Left ventricle myocardium superior (tissue), 1 donor: Measurements from ENCODE around the gene HTATSF1. TPM values are rescaled to one million over a fixed set of nuclear protein-coding genes. Genes with fewer than 3 reads are reported as not detected.
A peak's percentile ranks its signal among the peaks of the same experiment; 100 is the strongest.

Experiments used
- ATAC-seq: fragments of 200-7000 bp; cut with Tn5 transposase; one replicate; pipeline ENCODE4 v1.9.1; 2020; ENCODE audit warnings: mild to moderate bottlenecking, moderate library complexity
- DNase-seq: peaks from one replicate; pipeline ENCODE4 v3.0.0-alpha.2; 2020
- intact Hi-C: fragments of 100-400 bp; cut with micrococcal nuclease; formaldehyde crosslinking; loops from one replicate; pipeline ENCODE4 v1.11.0; 2022
- total RNA-seq: library from RNA; stranded (reverse); fragmentation: NEBNext Ultra II Directional; extraction: Animal tissue kit (Norgen Biotek cat#: 25700); gene quantifications from one replicate; pipeline ENCODE4 v1.2.1, GENCODE V29; 2021
- donor health status: DM: no; HTN: yes; CAD: no; lungs with severe emphysema.

The HTATSF1 gene
- total RNA-seq, 1 donor from 2014 or later, result 58.7 TPM

DNA sequence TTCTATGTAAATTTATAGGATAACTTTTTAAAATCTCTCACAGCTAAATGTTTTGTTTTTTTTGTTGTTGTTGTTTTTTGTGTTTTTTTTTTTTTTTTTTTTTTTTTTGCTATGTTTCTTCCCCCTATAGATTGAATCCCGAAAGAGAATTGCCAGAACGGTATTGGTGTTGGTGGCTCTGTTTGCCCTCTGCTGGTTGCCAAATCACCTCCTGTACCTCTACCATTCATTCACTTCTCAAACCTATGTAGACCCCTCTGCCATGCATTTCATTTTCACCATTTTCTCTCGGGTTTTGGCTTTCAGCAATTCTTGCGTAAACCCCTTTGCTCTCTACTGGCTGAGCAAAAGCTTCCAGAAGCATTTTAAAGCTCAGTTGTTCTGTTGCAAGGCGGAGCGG lies 5.6 kb upstream of the HTATSF1 start:
- intact Hi-C loops, result no loop called here
- DNase-seq (no peak), ATAC-seq (no peak)

DNA sequence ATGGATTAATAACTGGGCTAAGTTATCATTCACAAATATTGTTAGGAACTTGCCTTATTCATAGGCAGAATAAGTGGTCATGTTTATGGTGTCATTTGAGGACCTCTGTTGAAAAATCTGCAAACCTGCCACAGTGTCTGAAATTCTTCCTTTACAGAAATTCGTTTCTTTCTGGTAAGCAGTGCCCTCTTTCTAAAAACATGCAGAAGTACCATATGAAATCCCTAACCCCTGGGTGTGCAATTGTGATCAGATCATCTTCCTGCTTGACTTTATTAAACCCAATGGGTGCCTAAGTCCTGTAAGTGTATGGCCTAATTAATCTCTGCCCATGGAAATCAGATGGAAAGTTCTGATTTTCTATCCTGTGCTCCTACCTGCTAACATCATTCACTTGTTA lies 4.4 kb upstream of the HTATSF1 start:
- no peak for DNase-seq
- intact Hi-C loops, result no loop called here

DNA sequence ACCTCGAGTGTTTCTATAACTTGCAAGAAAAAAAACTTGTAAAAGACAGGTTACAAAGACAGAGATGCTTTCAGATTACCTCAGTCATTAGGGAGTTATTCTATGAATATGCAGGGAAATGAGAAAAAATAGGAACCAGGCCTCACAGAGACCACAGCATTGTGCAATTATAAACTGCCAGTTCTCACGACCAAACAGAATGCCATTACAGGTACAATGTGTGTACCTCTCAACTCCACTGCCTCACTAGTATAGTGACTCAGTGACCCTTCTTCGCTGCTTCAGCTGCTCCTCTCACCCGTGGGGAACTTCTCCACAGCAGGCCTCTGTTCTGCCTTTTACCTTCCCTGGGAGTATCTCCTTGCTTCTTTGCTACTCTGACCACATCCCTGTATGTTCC lies 2.3 kb upstream of the HTATSF1 start:
- intact Hi-C loops, result no loop called here
- ATAC-seq (no peak), DNase-seq (no peak)

More for the DNA sequence above, 4.4 kb upstream of the HTATSF1 start:
- no peak for ATAC-seq

DNA sequence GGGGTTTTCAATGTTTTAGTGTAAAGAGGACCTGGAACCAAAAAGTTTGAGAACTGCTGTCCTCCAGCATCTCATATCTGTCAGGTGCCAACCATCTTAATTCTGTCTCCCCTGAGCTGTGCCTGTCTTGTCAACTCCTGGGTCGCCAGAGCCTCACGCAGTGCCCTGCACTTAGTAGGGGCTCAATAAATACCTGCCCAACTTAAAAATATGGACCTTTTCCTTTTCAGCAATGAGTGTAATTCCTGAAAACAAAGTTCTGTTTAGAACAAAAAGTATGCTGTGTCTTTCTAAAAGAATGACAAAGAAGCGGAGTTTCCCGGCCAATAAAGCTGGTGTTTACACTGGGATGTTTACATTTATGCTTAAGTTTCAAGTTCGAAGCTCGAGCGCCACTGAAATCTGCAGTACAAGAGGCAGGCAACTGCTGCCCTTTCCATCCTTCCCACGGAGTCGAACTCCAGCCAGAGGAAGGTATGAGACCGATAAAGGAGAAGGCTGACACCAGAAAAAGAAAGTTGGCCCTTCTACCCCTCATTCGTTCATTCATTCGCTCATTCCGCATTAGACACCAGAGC lies 1.1 kb upstream of the HTATSF1 start:
- DNase-seq, result no peak
- intact Hi-C loops, result no loop called here
- ATAC-seq, result no peak

DNA sequence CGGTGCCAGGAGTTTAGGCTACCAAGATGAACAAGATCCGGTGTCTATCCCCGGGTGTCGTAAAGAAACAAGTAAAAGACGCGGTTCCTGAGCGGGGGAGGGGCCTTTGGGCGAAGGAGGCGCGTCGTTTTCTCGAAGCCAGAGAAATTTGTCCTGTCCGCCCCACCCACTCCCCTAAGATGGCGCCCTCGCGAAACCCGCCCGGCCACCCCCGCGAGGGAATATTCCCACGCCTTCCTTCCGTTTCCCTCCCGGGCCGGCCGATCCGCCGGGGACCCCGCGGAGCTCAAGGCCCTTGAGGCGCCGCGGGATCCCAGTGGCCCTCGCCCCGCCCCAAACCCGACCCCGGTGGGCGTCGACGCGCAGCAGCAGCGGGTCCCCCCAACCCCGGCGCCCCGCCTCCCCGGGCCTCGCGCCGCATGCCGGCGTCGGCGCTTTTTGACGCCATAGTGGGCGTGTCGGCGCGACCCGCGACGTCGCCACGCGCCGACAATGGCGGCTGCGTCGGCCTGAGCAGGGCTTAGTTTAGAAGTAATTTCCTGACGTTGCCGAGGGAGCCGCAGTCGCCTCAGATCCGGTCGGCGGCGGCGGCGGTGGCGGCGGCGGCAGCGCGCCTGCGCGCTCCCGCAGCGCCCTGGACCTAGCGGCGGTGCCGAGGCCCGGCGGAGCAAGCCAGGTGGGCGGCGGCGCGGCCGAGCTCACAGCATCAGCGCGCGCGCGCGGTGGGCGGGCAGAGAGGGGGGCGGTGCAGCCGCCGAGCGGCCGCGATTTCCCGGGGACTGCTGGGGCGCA lies 432 bp upstream of the HTATSF1 start:
- DNase-seq, result peak; percentile 86
- intact Hi-C loops, result no loop called here

DNA sequence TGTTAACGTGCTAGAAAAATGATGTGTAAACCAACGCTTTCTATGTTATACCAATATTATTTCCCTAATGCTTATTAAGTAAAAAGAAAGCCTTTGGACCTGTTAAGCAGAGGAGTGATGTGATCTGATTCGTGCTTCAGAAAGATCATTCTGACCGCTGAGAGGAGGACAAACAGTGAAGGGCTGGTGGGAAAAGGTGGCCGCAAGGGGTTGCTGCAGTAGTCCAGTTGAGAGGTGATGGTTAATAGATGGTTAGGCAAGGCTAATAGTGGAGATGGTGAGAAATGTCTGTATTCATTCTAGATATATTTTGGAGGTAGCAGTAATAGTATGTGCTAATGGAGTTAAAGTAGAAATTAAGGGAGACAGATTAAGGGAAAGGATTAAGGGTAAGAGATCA lies 21.7 kb downstream of the HTATSF1 start:
- ATAC-seq (no peak), DNase-seq (no peak)
- intact Hi-C loops, result no loop called here

More for the DNA sequence above, 432 bp upstream of the HTATSF1 start:
- peak; percentile 95 for ATAC-seq

DNA sequence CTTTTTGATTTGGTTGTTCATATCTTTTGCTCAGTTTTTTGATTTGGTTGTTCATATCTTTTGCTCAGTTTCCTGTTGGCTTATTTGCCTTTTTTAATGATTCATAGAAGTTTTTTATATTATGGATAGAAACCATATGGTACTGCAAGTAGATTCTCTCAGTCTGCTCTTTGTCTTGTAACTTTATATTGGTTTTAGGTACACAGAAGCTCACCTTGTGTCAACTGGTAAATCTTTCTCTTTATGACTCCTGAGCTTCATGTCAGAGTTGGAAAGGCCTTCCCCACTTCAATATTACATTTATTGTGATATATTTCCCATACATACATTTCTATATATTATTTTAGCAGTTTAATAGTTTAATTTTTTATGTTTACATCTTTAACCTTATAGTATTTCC lies 26.4 kb downstream of the HTATSF1 start:
- intact Hi-C loops, result no loop called here

DNA sequence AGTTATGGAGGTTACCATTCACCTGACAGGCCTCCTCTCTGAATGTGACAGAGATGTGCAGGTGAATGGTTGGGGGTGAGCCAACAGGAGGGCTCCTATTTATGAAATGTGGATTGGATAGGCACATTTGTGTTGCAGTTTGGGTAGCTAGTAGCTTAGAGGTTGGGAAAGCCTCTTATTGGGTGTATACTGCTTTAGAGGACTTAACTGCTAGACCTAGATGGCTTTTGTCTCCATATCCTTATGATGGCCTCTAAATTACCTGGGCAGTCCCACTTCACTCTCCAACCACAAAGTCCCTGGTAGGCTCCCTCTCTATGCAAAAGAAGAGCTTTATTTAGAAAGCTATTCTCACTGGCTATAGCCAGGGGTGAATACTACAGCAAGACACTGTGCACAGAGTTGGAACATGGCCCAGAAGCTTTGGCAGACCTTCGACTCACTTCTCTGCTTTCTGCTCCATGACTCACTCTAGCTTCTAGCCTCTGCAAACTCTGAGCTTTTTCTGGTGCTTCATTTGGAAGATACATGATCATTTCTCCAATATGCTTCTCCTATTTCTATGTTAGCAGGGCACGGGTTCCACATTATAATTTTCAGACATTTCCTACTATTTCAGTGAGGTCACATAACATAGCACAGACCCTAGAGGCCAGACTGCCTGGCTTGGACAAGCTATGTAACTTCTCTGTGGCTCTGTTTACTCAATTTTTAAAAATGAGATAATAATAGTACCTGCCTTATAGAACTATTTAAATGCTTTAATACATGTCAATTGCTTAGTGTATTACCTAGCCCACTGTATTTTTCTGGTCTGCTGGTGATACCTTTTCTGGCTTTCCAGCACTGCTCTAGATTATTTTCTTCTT lies 28.6 kb downstream of the HTATSF1 start:
- ATAC-seq (peak; percentile 100), DNase-seq (peak; percentile 72)
- intact Hi-C loops, result no loop called here

More for the DNA sequence above, 26.4 kb downstream of the HTATSF1 start:
- no peak for ATAC-seq
- no peak for DNase-seq

DNA sequence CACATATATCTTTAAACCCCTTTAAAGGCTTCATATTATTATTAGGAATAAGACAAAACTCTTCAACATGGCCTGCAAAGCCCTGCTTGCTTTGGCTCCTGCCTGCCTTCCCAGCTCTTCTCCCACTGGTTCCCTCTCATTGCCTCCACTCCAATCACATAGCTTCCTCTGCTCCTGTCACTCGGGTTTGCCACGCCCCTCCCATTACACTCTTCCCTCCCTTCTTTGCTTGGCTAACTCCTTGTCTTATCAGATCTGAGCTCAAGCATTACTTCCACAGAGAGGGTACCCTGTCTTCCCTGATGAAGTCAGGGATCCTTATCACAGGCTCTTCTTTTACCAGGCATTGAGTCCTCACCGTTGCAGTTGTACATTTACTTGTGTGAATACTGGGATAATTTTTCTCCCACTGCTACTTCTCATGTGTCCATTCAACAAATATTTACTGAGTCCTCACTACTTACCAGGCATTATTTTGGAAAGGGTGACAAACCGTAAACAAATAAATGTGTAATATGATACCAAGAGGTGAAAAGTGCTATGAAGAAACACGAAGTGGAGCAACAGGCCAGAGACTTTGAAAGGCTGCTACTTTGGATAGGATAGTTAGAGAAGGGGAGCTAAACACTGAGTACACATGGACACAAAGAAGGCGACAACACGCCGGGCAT lies 31.4 kb downstream of the HTATSF1 start:
- no peak for ATAC-seq
- DNase-seq, result no peak
- intact Hi-C loops, result no loop called here

DNA sequence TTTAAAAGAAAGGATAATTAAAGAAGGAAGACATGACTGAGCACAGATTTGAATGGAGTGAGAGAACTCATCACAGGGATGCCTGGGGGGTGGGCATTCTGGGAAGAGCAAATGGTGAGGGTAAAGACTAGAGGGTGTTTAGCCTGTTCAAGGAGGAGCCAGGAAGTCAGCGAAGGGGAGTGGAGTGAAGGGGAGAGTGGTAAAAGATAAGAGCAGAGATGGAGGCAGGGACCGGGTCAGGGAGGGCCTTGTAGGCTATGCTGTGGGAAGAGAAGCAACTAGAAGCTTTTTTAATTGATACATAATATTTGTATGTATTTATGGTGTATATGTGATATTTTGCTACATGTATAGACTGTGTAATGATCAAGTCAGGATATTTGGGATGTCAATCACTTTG lies 32.4 kb downstream of the HTATSF1 start:
- no peak for ATAC-seq
- intact Hi-C loops, result no loop called here
- no peak for DNase-seq

DNA sequence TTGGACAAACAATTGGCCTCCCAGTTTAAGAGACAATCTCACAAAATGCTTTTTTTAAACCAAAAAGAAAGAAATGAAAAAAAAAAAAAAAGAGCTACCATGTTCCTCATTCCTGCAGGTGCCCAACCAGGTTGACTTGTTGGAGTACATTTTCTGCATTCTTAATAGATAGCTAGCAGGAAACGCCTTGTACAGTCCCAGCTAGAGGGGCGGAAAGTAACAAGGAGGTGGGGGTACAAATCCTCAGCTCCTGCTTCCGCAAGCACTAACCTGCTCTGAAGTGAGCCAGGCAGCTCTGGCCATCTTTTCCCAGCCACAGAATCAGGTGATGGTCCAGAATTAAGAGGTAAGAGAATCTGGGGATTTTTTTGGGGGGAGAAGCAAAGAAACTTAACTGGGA lies 34.6 kb downstream of the HTATSF1 start, which contains the start of gene VGLL1:
Gene VGLL1 (plus strand): TSS at position 265 of the 400 bp plus-strand sequence. CDS start 3,806 bp downstream, outside the sequence.
- DNase-seq, result no peak
- ATAC-seq, result no peak
- intact Hi-C loops, result no loop called here

DNA sequence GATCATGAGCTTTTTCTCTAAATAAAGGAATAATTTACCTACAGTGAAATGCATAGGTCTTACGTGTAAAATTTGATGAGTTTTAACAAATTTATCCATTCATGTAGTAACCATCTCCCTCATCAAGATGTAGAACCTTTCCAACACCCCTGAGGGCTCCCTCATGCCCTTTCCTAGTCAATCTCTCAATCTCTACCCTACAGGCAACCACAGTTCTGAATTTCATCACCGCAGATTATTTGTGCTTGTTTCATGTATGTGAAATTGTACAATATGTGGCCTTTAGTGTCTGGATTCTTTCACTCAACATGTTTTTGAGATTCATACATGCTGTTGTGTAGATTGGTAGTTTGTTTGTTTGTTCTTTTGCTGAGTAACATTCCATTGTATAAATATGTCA lies 36.7 kb downstream of the HTATSF1 start:
- no peak for ATAC-seq
- intact Hi-C loops, result no loop called here

DNA sequence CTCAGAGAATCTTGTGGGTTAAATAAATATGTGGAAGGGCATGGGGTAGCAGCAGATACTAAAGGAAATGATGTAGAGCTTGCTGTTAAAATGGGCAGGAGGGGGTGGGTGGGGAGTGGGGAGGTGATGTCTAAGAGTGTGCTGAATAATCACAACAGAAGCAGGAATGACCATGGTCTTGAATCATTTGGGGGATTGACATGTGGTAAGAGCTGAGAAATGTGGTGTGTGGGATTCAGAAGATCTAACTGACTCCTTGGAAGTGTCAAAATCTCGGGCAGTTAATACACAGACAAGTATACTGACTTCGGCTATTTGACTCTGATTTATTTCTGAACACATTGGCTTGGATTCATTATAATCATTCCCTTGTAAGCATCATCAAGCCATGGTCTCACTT lies 41.4 kb downstream of the HTATSF1 start:
- ATAC-seq, result no peak
- intact Hi-C loops, result no loop called here
- DNase-seq, result no peak

More for the DNA sequence above, 36.7 kb downstream of the HTATSF1 start:
- no peak for DNase-seq

DNA sequence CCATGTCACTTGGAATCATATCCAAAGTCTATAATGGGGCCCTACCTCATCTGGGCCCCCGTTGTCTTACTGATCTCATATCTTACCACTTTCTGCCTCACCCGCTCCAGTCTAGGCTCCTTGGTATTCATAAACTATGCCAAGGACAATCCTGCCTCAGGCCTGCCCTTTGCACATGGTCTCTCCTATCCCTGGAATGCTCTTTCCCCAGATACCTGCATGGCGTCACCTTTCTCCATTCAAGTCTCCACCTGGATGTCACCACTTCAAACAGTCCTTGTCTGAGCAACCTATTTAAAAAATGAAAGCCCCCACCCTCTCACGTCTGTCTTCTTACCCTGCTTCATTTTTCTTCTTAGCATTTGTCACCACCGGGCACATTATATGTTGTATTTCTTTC lies 42.8 kb downstream of the HTATSF1 start:
- DNase-seq (no peak), ATAC-seq (no peak)
- intact Hi-C loops, result no loop called here

DNA sequence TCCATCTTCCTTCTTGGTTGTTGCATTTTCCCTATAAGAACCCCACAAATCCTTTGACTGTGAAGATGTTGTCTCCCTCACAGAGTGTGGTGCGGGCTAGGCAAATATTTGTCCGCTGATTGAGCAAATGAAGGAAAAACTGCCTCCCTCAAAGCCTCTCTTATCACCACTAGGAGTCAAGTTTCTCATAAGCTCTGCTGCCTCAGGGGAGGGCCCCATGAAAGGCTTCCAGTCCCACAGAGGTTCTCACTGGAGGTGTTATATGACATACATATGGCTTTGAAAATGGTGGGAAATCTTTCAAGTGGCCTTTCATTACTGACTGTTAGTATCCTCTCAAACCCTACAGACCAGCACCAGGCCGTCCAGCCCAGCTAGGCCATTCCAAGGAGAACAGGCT lies 43.9 kb downstream of the HTATSF1 start:
- DNase-seq (no peak), ATAC-seq (no peak)
- intact Hi-C loops, result no loop called here

DNA sequence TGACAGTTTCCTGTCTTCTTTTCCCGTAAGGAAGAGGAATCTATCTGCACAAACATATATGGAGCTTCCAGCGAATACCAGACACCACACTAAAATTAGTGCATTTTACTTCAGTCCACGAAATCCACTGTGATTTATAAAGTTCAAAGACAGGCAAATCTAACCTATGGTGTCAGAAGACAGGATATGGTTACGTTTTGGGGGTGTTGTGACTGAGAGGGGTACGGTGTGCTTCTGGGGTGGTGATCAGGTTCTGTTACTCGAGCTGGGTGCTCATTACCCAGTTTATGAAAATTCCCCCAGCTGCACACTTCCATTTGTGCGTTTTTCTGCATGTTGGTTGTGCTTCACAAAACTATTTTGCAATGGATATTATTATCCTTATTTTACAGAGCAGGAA lies 44.9 kb downstream of the HTATSF1 start:
- DNase-seq, result no peak
- intact Hi-C loops, result no loop called here

DNA sequence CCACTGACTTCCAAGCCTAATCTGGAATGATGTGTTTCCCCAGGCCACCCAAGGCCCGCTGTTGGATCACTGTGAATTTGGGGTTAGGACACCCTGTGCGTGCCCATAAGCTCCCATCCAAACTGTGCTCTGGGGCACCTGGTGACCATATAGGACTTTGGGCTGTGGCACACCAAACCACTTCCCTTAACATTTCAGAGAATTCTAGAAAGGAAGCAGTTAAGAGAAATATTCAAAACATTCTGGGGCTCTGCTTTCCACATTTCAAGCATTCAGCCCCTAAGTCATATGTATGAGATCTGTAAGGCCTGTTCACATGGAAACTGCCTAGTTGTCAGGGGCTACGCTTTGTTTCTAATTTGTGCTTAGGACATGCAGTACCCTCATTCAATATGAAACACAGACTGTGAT lies 49.0 kb downstream of the HTATSF1 start:
- DNase-seq (no peak), ATAC-seq (no peak)
- intact Hi-C loops, result no loop called here

More for the DNA sequence above, 44.9 kb downstream of the HTATSF1 start:
- no peak for ATAC-seq

DNA sequence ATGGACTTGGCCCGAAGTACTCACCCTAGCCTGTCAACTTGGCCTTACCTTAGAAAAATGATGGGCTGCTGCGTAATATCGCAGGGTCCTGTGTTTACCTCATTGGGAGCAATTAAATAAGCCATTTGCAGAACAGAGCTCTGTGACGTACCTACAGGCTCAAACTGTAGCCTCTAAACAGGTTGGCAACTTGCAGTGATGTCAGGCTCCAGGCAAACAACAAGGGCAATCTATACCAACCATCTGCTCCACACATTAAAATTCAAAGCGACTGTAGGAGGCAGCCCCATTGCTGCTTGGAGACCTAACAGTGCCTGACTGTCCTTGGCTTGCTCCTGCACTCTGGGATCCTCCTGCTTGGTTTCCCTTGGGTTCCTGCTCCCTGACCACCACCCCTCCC lies 51.8 kb downstream of the HTATSF1 start:
- intact Hi-C loops, result no loop called here
- DNase-seq (no peak), ATAC-seq (no peak)

DNA sequence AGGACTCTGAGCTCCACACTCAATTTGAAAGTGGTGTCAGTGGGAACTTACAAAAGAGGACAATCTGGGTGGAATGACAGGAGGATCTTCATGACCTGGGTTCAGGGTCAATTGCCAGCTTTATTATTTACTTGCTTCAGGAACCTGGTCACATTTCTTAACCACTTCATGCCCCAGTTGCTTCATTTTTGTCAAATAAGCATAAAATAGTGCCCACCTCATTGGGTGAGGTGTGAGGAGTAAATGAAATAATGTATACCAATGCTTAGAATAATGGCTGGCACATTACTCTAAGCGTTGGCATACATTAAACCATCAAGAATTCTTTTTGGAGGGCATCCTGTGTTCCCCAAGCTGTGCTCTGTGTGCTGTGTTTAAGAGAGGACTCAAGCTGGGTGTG lies 54.0 kb downstream of the HTATSF1 start:
- intact Hi-C loops, result no loop called here
- no peak for DNase-seq
- ATAC-seq, result no peak
